ENCODE measurements around the gene ESRP2.

- TF ChIP-seq POLR2A (IDR thresholded peaks at IDR 0.05; ENCODE audit: low read length) (no peak), GATA1 (IDR thresholded peaks at IDR 0.05; ENCODE audit: low read depth, low read length) (no peak)
Measured at GRCh38 chr16:68257906-68258800, 22.2 kb upstream of the ESRP2 start.
